SK-N-MC (cell line): ENCODE data around the gene SEBOX.

ENCODE experiments used
- EZH2 ChIP-seq: fragments of 200-600 bp; sonication (generic); IDR thresholded peaks from one replicate; pipeline ENCODE4 v1.6.1; 2017; ENCODE audit warnings: antibody characterized with exemption
- POLR2AphosphoS5 ChIP-seq: IDR thresholded peaks from 2 replicates; pipeline ENCODE4 v1.6.1; 2012; ENCODE audit warnings: mild to moderate bottlenecking, low read depth, low read length, borderline replicate concordance

DNA sequence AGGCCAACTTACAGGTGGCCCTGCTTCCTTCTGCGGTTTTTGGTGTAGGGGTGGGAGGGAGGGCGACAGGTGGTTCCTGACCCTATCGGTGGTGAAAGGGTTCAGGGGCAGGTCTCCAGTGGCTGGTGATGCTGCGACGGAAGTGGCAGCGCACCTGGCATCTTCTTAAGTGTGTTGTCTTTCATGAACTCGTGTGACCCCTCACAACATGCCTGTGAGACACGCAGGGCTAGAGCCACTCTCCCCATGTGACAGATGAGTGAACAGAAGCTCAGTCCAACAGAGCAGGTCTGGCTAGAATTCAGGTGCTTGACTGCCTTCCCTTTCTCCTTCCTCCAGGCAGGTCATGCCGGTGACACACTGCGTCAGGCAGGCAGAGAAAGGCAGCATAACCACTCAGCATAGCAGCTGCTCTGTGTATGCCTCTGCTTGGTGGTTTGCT, 21.5 kb downstream of the SEBOX start:
- TF ChIP-seq EZH2 (no peak), POLR2AphosphoS5 (no peak)
